Thyroid gland (tissue), 4 donors: Measurements from ENCODE around the gene NEBL. TPM values are rescaled to one million over a fixed set of nuclear protein-coding genes. Genes with fewer than 3 reads are reported as not detected.

Experiments used
- DNase-seq, 2 donors: peaks; one replicate each; pipeline ENCODE4 v3.0.0-alpha.2; 2019
- H3K27ac ChIP-seq, 3 donors: fragments of 200-600 bp; sonication (generic); 1 replicate in 2 of 3; 2 replicates in 1 of 3; pipeline ENCODE4 v1.5.1; 2016 to 2019; ENCODE audit warnings: mild to moderate bottlenecking in 1 of 3, moderate library complexity in 1 of 3
- H3K27me3 ChIP-seq: fragments of 200-600 bp; sonication (generic); one replicate; pipeline ENCODE4 v1.5.1; 2019
- H3K36me3 ChIP-seq, 2 donors: fragments of 200-600 bp; sonication (generic); one replicate each; pipeline ENCODE4 v1.5.1; 2016 to 2019
- H3K4me1 ChIP-seq, 2 donors: fragments of 200-600 bp; sonication (generic); one replicate each; pipeline ENCODE4 v1.5.1; 2017 to 2019
- H3K4me3 ChIP-seq, 3 donors: fragments of 200-600 bp; sonication (generic); replicated peaks in 1 of 3; 1 replicate in 2 of 3; 2 replicates in 1 of 3; pipeline ENCODE4 v1.5.1; 2016; ENCODE audit warnings: mild to moderate bottlenecking in 1 of 3
- H3K9me3 ChIP-seq: fragments of 200-600 bp; sonication (generic); one replicate; pipeline ENCODE4 v1.5.1; 2017
- CTCF ChIP-seq, 6 experiments: fragments of 200-600 bp in 3 of 6; fragments of 450-650 bp in 3 of 6; sonication (generic) in 3 of 6; IDR thresholded peaks; one replicate each; pipeline ENCODE4 v1.5.1; 2016 to 2019; ENCODE audit warnings: antibody characterized with exemption in 6 of 6, mild to moderate bottlenecking in 2 of 6, inconsistent platforms in 1 of 6, moderate library complexity in 1 of 6
- POLR2A ChIP-seq, 2 donors: fragments of 450-650 bp; IDR thresholded peaks; one replicate each; pipeline ENCODE4 v1.6.1; 2017; ENCODE audit warnings: antibody characterized with exemption in 2 of 2, mild to moderate bottlenecking in 2 of 2, moderate library complexity in 1 of 2
- WGBS, 2 donors: methylation state at CpG; one replicate each; pipeline ENCODE4 v1.1.5; 2017; 5-methylcytosine and 5-hydroxymethylcytosine counted together
- intact Hi-C: fragments of 100-400 bp; cut with DNase I; formaldehyde crosslinking; loops from one replicate; pipeline ENCODE4 v1.15.1; 2023
- total RNA-seq, 4 donors: library from RNA; depleted of rRNA; stranded (reverse); fragments of >200 nt; gene quantifications; one replicate each; pipeline ENCODE4 v1.2.3, GENCODE V29; 2016

NEBL gene
- total RNA-seq, 4 donors from 2014 or later: 163 to 269 (median 214) TPM

- Histone ChIP-seq H3K27ac (no peak overlapping the region), H3K27me3 (no peaks in the 10 kb centered on the region), H3K36me3 (no peaks in the 10 kb centered on the region), H3K4me3 (no peak overlapping the region), H3K9me3 (no peaks in the 10 kb centered on the region), H3K4me1 (no peaks in the 10 kb centered on the region)
- no peak for TF ChIP-seq POLR2A (IDR thresholded peaks at IDR 0.05)
- no peak for TF ChIP-seq CTCF (IDR thresholded peaks at IDR 0.05)
- no peak for DNase-seq
- intact Hi-C loops: no loop called here
Observed at GRCh38 chr10:20936396-20936795, 39.3 kb upstream of the NEBL start.

GRCh38 chr10:20935931-20936330 lies 38.8 kb upstream of the NEBL start:
- H3K4me1 ChIP-seq: no peaks in the 10 kb centered on the region
- TF ChIP-seq POLR2A (IDR thresholded peaks at IDR 0.05) (no peak), CTCF (IDR thresholded peaks at IDR 0.05) (no peak)
- intact Hi-C loops: no loop called here
- DNase-seq: no peak
- no peaks in the 10 kb centered on the region for H3K9me3 ChIP-seq
- no peak overlapping the region for H3K27ac ChIP-seq
- no peaks in the 10 kb centered on the region for H3K27me3 ChIP-seq
- H3K36me3 ChIP-seq: no peaks in the 10 kb centered on the region
- 69 to 87% methylated on average over 2 of the region's 2 CpGs for WGBS, 2 donors
- H3K4me3 ChIP-seq: no peak overlapping the region

DNA sequence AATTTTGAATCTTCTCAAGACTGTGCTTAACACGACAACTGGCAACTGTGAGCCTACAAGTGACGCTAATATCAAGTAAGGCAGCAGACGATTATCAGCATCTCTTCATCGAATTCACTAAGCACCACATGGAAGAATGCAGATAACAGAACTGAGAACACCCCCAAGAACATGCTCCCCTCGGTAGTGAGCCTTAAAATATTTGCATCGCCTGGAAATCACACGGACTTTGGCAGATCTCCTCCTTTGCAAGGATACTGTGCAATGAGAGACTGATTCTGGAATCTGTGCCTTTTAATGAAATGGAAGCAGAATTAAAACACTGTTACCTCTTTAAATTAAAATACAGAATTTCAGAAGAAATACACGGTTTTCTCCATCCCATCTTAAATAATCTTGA lies 38.2 kb upstream of the NEBL start:
- 88 to 92% methylated on average over 8 of the region's 8 CpGs for WGBS, 2 donors
- H3K36me3 ChIP-seq: no peaks in the 10 kb centered on the region
- no peak for DNase-seq
- no peaks in the 10 kb centered on the region for H3K4me1 ChIP-seq
- no peak overlapping the region for H3K4me3 ChIP-seq
- no peak overlapping the region for H3K27ac ChIP-seq
- intact Hi-C loops: no loop called here
- H3K9me3 ChIP-seq: no peaks in the 10 kb centered on the region
- TF ChIP-seq POLR2A (IDR thresholded peaks at IDR 0.05) (no peak), CTCF (IDR thresholded peaks at IDR 0.05) (no peak)
- no peaks in the 10 kb centered on the region for H3K27me3 ChIP-seq

DNA sequence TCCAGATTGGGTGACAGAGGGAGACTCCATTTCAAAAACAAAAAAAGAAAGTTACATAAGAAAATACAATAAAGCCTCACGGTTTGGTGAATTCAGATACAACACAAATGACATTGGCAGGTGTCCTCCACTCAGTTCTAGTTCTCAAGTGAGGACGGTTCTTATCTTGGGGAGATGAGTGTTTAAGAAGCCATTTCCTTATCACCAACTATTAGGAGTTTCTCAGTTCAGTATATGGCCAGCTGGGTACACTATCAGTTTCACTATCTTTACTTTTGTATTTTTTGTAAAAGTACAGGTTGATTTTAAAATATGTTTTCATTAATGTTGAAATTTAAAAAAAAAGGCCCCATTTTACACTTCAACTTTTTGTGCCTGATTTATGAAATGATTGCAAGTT lies 36.6 kb upstream of the NEBL start:
- no peak for DNase-seq
- 91 to 94% methylated on average over 2 of the region's 2 CpGs for WGBS, 2 donors
- Histone ChIP-seq H3K4me1 (no peaks in the 10 kb centered on the region), H3K9me3 (no peaks in the 10 kb centered on the region), H3K27ac (no peak overlapping the region), H3K36me3 (no peaks in the 10 kb centered on the region), H3K27me3 (no peaks in the 10 kb centered on the region), H3K4me3 (no peak overlapping the region)
- TF ChIP-seq CTCF (IDR thresholded peaks at IDR 0.05): no peak
- no peak for TF ChIP-seq POLR2A (IDR thresholded peaks at IDR 0.05)
- intact Hi-C loops: no loop called here

GRCh38 chr10:20932606-20933126 lies 35.6 kb upstream of the NEBL start:
- 94 to 97% methylated on average over 5 of the region's 5 CpGs for WGBS, 2 donors
- no peak for TF ChIP-seq CTCF (IDR thresholded peaks at IDR 0.05)
- Histone ChIP-seq H3K9me3 (no peaks in the 10 kb centered on the region), H3K27me3 (no peaks in the 10 kb centered on the region), H3K4me1 (no peaks in the 10 kb centered on the region), H3K36me3 (no peaks in the 10 kb centered on the region), H3K27ac (no peak overlapping the region), H3K4me3 (no peak overlapping the region)
- no peak for DNase-seq
- intact Hi-C loops: no loop called here
